Naive B cell (primary cell): ENCODE data around the gene EVX1. TPM values are rescaled to one million over a fixed set of nuclear protein-coding genes. Genes with fewer than 3 reads are reported as not detected.
A peak's percentile ranks its signal among the peaks of the same experiment; 100 is the strongest.

Experiments
- ATAC-seq, 2 donors: fragments of 150-1000 bp; cut with Tn5 transposase; 2 replicates each; pipeline ENCODE4 v1.10.0; 2021; ENCODE audit warnings: low read depth in 2 of 2, mild to moderate bottlenecking in 2 of 2, moderate library complexity in 2 of 2
- DNase-seq: peaks from one replicate; pipeline ENCODE4 v3.0.0; 2022
- H3K27ac Mint-ChIP-seq, 6 donors: one replicate each; pipeline ENCODE4 v1.8.0; 2020 to 2022; ENCODE audit warnings: mild to moderate bottlenecking in 6 of 6, mixed read lengths in 6 of 6, moderate library complexity in 5 of 6, inconsistent platforms in 2 of 6
- H3K27me3 Mint-ChIP-seq, 3 donors: one replicate each; pipeline ENCODE4 v1.8.0; 2021 to 2022; ENCODE audit warnings: mixed read lengths in 3 of 3, mild to moderate bottlenecking in 1 of 3
- H3K36me3 Mint-ChIP-seq, 2 donors: one replicate each; pipeline ENCODE4 v1.8.0; 2020 to 2022; ENCODE audit warnings: mixed read lengths in 2 of 2, inconsistent platforms in 1 of 2, mild to moderate bottlenecking in 1 of 2
- H3K4me1 Mint-ChIP-seq, 3 donors: one replicate each; pipeline ENCODE4 v1.8.0; 2020 to 2022; ENCODE audit warnings: mixed read lengths in 3 of 3, inconsistent platforms in 1 of 3, mild to moderate bottlenecking in 1 of 3, moderate library complexity in 1 of 3
- H3K4me3 Mint-ChIP-seq, 8 donors: one replicate each; pipeline ENCODE4 v1.8.0; 2020 to 2022; ENCODE audit warnings: mild to moderate bottlenecking in 8 of 8, mixed read lengths in 8 of 8, moderate library complexity in 8 of 8, inconsistent platforms in 2 of 8
- H3K9me3 Mint-ChIP-seq, 7 donors: one replicate each; pipeline ENCODE4 v1.8.0; 2020 to 2022; ENCODE audit warnings: mixed read lengths in 7 of 7, mild to moderate bottlenecking in 5 of 7, inconsistent platforms in 2 of 7, moderate library complexity in 1 of 7
- polyA plus RNA-seq, 6 donors: library from polyadenylated mRNA; unstranded; fragments of 300-500 nt; fragmentation: Illumina TruSeq; gene quantifications; one replicate each; pipeline ENCODE4 v1.2.3, GENCODE V29; 2021; ENCODE audit warnings: low read depth in 6 of 6

EVX1 gene
- polyA plus RNA-seq, 6 donors from 2014 or later: not detected

DNA sequence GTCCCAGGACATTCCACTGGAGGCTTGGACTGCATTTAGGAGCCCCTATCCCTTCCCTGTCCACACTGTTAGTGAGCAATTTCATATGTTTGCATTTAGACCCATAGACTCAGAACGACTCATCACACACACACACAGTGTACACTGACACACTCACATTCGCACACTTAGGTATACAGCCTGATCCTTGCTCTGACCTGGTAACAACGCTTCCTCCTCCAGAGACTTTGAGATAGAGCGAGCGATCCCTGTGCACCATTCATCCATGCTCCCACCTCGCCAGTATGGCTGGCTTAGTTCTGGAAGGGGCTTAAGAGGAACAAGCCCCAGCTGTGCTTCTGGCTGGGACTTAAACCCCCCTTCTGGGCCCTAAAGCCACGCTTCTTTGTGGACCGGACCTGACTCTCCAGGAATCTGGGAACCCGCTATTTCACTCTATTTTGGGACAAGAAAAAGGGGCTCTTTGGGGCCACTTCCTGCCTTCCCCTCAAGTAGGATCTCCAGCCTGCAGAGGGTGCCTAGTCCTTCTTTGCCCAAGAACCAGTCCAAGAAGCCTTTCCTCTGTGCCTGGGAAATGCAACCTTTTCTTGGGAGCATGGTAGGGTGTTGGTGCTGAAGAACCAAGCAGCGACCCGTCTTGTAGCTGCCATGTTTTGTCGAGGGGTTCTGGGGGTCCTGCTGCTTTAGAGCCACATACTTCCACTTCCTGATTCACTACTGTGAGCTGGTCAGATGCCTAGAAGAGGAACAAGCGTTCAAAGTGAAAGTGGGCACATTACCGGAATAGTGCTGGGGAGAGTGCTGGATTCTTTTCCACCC lies 41.6 kb upstream of the EVX1 start:
- peaks cover 35 to 47% (median 46%) of the 10 kb centered on the region in 3 donors for H3K4me1 Mint-ChIP-seq
- ATAC-seq: peak; percentile 63 to 75

DNA sequence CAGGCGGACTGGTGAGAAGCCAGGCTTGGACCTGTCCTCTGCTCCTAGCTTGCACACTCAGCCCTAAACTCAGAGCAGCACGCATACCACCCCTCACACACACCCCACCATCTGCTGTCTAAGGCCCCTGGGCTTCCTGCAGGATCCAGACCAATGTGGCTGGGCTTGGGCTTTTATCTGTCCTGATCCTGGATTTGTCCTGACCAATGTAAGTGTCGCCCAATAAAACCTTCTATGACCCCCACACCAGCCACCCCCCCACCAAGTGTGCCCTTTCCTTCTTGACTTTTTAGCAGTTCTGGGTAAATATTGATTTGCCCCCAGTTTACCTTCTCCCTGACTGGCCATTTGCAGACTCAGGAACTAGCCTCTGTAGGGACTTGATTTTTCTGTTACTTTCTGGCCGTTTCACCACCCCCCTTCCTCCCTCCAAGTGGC lies 41.0 kb upstream of the EVX1 start:
- H3K4me1 Mint-ChIP-seq: peaks cover 35 to 48% (median 48%) of the 10 kb centered on the region in 3 donors

More for the DNA sequence above, 41.6 kb upstream of the EVX1 start:
- Mint-ChIP-seq H3K9me3 (peaks cover 0 to 22% (median 10%) of the 10 kb centered on the region in 7 donors), H3K36me3 (peaks cover 0 to 6% of the 10 kb centered on the region in 2 donors), H3K27ac (peak overlapping the region in 4 of 6 donors; percentile 22 to 97 (median 57)), H3K4me3 (peak overlapping the region; percentile 54 to 90 (median 83)), H3K27me3 (peaks cover 72 to 94% (median 87%) of the 10 kb centered on the region in 3 donors)
- peak; percentile 48 for DNase-seq

DNA sequence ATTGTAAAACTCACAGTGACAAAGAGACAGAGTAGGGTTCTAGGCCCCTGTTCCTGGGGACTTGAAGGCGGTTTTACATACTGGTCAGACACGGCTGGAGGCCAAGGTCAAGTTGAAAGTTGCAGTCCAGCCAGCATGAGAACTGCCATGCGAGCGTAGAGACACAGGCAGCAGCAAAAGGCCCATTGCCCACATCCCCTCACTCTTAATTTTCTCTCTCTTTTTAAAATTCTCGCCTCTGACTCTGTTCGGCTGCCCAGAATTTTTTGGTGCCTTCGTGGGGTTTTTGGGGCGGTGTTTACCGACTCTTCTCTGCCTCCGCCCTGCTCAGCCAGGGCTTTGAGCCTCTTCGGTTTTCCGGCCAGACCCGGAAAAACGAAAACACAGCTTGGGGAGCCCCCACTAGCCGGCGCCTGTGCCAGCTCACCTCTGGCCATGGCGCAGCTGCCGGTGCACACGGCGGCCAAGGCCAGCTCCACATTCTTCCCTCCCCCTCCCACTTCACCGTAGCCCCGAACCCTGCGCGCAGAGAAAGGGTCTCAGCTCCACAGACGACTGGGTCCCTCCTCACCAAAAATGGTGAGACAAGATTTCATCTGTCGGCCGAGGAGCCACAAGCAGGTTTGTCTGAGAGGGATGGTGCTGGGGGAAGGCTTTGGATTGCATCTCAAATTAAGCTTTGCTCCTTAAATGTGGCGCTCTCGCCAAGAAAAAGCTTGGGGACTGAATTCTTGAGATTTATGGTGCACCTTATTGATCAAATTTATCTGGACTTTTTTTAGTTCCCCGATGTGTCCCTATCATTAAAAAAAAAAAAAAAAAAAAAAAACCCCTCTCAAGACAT lies 40.4 kb upstream of the EVX1 start:
- peaks cover 35 to 48% (median 48%) of the 10 kb centered on the region in 3 donors for H3K4me1 Mint-ChIP-seq
- peak overlapping the region in 5 of 8 donors; percentile 70 to 86 (median 83) for H3K4me3 Mint-ChIP-seq
- peaks cover 75 to 96% (median 94%) of the 10 kb centered on the region in 3 donors for H3K27me3 Mint-ChIP-seq
- peak overlapping the region in 2 of 6 donors; percentile 74 to 97 for H3K27ac Mint-ChIP-seq
- H3K9me3 Mint-ChIP-seq: peaks cover 0 to 30% (median 13%) of the 10 kb centered on the region in 7 donors
- DNase-seq (no peak), ATAC-seq (no peak)
- H3K36me3 Mint-ChIP-seq: peaks cover 0 to 9% of the 10 kb centered on the region in 2 donors

More for the DNA sequence above, 41.0 kb upstream of the EVX1 start:
- DNase-seq: no peak
- Mint-ChIP-seq H3K27me3 (peaks cover 72 to 94% (median 88%) of the 10 kb centered on the region in 3 donors), H3K27ac (peak overlapping the region in 3 of 6 donors; percentile 24 to 97 (median 74)), H3K36me3 (peaks cover 0 to 9% of the 10 kb centered on the region in 2 donors), H3K9me3 (peaks cover 0 to 28% (median 12%) of the 10 kb centered on the region in 7 donors), H3K4me3 (peak overlapping the region; percentile 54 to 90 (median 83))
- ATAC-seq: no peak

DNA sequence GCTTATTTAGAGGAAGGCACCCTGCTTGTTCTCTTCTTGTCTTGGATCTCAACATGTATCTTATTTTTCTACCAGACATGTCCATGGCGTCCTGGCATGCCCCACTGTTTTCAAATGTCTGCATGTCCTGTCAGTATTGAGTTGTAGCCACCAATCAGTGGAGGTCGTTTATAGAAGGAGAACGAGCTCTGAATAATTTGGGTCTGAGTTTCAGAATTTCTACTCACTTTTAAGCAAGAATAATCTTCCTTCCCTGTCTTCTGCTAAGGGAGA lies 39.8 kb upstream of the EVX1 start:
- peak overlapping the region in 4 of 8 donors; percentile 37 to 85 (median 52) for H3K4me3 Mint-ChIP-seq
- DNase-seq: no peak
- H3K27ac Mint-ChIP-seq: peak overlapping the region in 2 of 6 donors; percentile 50 to 79
- peaks cover 0 to 30% (median 13%) of the 10 kb centered on the region in 7 donors for H3K9me3 Mint-ChIP-seq
- peaks cover 35 to 48% (median 48%) of the 10 kb centered on the region in 3 donors for H3K4me1 Mint-ChIP-seq
- ATAC-seq: no peak
- H3K36me3 Mint-ChIP-seq: peaks cover 0 to 5% of the 10 kb centered on the region in 2 donors
- H3K27me3 Mint-ChIP-seq: peaks cover 75 to 96% (median 94%) of the 10 kb centered on the region in 3 donors

DNA sequence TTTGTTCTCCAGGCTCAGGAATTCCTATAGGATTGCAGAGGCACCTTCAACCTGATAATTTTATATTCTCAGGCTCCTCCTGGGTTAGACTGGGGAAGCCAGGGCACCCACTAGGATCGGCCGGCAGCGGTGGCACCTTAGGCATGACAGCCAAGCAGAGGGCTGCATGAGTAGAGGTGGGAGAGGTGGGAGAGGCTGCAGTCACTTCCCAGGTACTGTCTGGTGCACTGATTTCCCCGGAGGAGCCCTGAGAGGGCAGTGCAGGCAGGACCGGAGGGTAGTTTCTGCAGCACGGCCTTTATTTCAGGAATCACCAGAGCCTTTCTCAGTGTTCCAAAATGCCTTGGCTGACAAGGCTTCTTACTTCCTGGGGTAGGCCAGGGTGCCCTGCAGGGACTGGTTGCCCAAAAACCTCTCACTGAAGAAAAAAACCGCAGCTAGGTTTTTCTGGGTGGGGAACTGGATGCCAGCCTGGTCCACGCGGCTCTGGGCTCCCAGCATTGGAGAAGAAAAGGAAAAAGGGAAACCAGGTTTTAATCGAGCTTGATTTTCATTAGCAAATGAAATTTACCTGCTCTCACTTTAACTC lies 39.1 kb upstream of the EVX1 start:
- Mint-ChIP-seq H3K9me3 (peaks cover 0 to 30% (median 9%) of the 10 kb centered on the region in 7 donors), H3K27ac (peak overlapping the region in 2 of 6 donors; percentile 52 to 72), H3K27me3 (peaks cover 75 to 96% (median 93%) of the 10 kb centered on the region in 3 donors), H3K4me1 (peaks cover 30 to 43% (median 42%) of the 10 kb centered on the region in 3 donors), H3K4me3 (peak overlapping the region in 3 of 8 donors; percentile 25 to 85 (median 37)), H3K36me3 (peaks cover 0 to 5% of the 10 kb centered on the region in 2 donors)
- ATAC-seq (no peak), DNase-seq (no peak)

DNA sequence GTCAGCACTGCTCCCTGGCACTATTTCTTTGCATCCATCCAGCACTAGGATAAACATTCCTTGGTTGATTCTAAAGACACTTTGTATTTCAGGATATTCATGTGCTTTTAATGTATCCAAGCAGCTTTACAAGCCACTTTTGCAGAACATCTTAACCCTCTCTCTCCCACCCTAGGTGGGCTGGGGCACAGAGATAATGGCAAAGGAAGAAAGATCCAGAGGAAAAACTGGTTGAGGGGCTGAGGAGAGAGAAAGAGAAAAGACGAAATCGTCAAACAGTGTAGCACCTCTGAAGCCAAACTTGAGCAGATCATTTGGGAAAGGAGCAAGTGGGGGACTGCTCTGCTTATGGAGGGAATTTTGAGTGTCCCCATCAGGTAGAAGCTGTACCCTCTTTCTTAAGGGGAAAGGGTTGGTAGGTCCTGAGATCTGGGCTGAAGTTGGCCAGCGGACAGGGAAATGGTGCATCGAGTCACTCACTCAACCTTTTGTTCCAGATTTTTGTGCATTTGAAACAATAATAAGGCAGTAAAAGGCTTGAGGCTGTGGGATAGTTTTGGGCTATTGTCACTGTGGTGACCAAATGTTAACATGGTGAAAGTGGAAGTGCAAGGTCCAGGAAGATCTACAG lies 38.5 kb upstream of the EVX1 start:
- peaks cover 0 to 5% of the 10 kb centered on the region in 2 donors for H3K36me3 Mint-ChIP-seq
- ATAC-seq: no peak
- peak overlapping the region in 5 of 6 donors; percentile 52 to 96 (median 86) for H3K27ac Mint-ChIP-seq

DNA sequence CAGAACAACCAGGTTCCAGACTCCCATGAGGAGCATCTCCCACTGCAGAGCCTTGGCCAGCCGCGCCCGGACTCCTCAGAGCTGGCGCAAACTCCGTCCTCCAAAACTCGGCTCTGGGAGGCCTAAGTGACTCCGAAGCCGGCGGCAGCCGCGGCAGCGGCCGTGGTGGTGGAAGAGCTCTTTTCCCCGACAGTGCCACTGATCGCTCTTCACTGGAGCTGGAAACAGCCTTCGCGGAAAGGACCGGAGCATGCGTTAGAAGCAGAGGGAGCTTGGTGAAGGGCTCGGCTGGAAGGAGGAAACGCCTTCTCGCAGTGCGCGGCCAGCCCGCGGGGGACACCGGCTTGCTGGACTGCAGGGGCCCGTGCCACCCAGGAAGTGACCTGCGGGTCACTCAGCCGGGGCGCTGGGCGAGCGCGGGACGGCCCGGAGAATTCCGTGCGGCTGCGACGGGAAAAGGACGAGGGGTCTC lies 37.7 kb upstream of the EVX1 start:
- ATAC-seq (no peak), DNase-seq (no peak)
- Mint-ChIP-seq H3K36me3 (peaks cover 0 to 5% of the 10 kb centered on the region in 2 donors), H3K27me3 (peaks cover 88 to 98% (median 96%) of the 10 kb centered on the region in 3 donors), H3K4me1 (peaks cover 28 to 42% (median 33%) of the 10 kb centered on the region in 3 donors), H3K9me3 (peaks cover 0 to 30% (median 9%) of the 10 kb centered on the region in 7 donors), H3K4me3 (peak overlapping the region in 6 of 8 donors; percentile 18 to 85 (median 56)), H3K27ac (peak overlapping the region in 4 of 6 donors; percentile 12 to 86 (median 50))

More for the DNA sequence above, 38.5 kb upstream of the EVX1 start:
- peaks cover 30 to 42% (median 36%) of the 10 kb centered on the region in 3 donors for H3K4me1 Mint-ChIP-seq
- H3K27me3 Mint-ChIP-seq: peaks cover 80 to 96% (median 93%) of the 10 kb centered on the region in 3 donors
- H3K4me3 Mint-ChIP-seq: peak overlapping the region in 2 of 8 donors; percentile 19 to 85
- peaks cover 0 to 30% (median 9%) of the 10 kb centered on the region in 7 donors for H3K9me3 Mint-ChIP-seq
- DNase-seq: no peak

DNA sequence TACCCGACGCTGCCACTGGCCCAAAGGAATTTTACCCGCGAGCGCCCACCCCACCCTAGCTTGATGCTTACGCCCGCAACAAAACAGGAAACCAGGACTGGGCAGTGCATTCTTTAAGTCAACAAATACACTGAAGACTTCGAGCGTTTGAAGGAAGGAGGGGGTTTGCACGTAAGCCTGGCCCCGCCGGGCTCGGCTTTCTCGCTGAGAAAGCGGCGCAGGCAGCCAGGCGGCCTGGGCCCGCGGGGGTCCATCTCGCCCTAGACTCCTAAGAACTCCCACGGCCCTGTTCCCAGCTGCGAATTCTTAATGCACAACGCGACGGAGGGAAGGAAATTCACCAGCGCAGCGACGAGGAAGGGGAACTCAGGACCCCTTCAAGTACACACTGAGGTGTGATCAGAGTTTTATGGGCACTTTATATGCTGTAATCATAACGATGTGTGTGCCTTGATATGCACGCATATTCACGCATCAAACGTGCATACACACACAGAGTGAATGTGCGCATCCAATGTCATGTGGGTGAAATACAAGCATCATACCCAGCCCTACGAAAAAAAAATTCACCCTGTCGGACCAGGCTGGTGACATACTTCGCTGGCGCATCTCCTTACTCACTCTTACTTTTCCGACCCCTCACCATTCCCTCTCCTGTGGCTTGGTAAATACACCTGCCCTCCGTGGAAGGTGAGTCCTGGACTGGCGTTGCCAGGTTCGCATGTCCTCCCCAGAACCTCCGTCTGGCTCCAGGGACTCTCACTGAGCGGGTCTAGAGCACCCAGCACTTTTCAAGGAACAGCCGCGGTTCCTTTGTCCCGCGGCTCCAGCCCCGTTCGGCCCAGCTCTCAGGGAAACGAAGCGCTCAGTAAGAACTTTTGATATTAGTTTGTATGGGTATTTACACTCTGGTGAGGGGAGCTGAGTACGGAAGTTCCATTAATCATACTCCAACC lies 37.0 kb upstream of the EVX1 start:
- Mint-ChIP-seq H3K9me3 (peaks cover 0 to 29% (median 9%) of the 10 kb centered on the region in 7 donors), H3K27me3 (peaks cover 92 to 98% (median 96%) of the 10 kb centered on the region in 3 donors), H3K27ac (peak overlapping the region in 3 of 6 donors; percentile 76 to 98 (median 95)), H3K4me3 (peak overlapping the region in 5 of 8 donors; percentile 14 to 78 (median 42)), H3K4me1 (peaks cover 30 to 45% (median 32%) of the 10 kb centered on the region in 3 donors), H3K36me3 (peaks cover 0 to 5% of the 10 kb centered on the region in 2 donors)
- DNase-seq (no peak), ATAC-seq (no peak)

DNA sequence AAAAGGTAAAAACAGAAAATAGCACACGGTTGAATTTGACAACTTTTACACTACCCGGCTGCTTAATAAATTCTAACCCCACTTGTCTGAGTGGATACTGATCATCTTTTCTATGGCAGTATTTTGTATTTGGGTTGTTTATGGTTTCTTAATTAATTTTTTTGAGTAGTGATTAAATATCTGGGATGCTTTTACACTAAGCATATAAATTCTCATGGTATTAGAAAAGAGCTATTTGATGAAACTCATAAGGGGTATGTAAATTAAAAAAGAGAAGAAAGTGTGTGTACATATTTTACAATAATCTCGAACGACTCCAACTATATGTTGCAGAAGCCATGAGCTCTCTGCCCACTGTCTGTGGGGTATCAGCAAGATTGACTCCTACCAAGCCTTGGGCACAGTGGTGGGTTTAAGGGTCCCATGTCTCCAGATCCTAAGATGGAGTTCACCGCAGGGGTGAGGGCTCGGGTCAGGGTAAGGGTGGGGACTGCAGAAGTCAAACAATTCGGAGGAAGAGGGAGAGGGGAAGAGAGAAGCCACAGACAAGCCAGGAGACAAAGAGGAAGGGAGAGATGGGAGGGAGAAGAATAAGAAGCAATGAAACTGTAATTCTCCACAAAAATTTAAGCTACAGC lies 35.1 kb upstream of the EVX1 start:
- Mint-ChIP-seq H3K27ac (no peak overlapping the region), H3K36me3 (peaks cover 0 to 5% of the 10 kb centered on the region in 2 donors)

DNA sequence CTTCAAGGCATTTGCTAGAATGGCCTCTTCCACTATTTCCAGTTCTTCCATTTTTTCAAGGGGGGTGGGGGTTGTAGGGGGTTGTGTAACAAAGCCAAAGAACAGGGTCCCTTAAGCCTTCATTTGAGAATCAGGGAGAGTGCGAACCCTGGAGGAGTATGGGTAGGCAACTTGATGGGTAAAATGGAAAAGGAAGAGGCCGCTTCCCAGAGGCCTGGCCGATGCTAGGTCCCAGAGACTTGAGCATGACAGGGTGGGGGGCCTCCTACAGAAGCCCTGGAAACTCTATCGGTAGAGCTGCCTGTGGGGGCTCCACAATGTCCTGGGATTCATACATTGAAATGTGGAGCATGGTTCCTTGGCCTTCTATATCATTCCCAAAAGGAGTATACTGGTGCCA lies 33.6 kb upstream of the EVX1 start:
- peak overlapping the region in 1 of 6 donors; percentile 59 for H3K27ac Mint-ChIP-seq
- no peak overlapping the region for H3K4me3 Mint-ChIP-seq
- ATAC-seq: no peak
- H3K4me1 Mint-ChIP-seq: peaks cover 17 to 33% (median 32%) of the 10 kb centered on the region in 3 donors
- DNase-seq: no peak
- H3K27me3 Mint-ChIP-seq: peaks cover 89 to 97% (median 96%) of the 10 kb centered on the region in 3 donors
- H3K9me3 Mint-ChIP-seq: peaks cover 0 to 18% (median 3%) of the 10 kb centered on the region in 7 donors
- H3K36me3 Mint-ChIP-seq: peaks cover 0 to 5% of the 10 kb centered on the region in 2 donors

More for the DNA sequence above, 35.1 kb upstream of the EVX1 start:
- H3K27me3 Mint-ChIP-seq: peaks cover 87 to 99% (median 96%) of the 10 kb centered on the region in 3 donors
- ATAC-seq (no peak), DNase-seq (no peak)
- H3K4me1 Mint-ChIP-seq: peaks cover 14 to 31% (median 23%) of the 10 kb centered on the region in 3 donors
- peaks cover 0 to 20% (median 6%) of the 10 kb centered on the region in 7 donors for H3K9me3 Mint-ChIP-seq
- peak overlapping the region in 1 of 8 donors; percentile 62 for H3K4me3 Mint-ChIP-seq
